Measurements from ENCODE around the gene ADAM10. TPM values are rescaled to one million over a fixed set of nuclear protein-coding genes. Genes with fewer than 3 reads are reported as not detected.
A peak's percentile ranks its signal among the peaks of the same experiment; 100 is the strongest.

ADAM10 gene
- total RNA-seq, 1 experiment from 2014 or later = 474 TPM

DNA sequence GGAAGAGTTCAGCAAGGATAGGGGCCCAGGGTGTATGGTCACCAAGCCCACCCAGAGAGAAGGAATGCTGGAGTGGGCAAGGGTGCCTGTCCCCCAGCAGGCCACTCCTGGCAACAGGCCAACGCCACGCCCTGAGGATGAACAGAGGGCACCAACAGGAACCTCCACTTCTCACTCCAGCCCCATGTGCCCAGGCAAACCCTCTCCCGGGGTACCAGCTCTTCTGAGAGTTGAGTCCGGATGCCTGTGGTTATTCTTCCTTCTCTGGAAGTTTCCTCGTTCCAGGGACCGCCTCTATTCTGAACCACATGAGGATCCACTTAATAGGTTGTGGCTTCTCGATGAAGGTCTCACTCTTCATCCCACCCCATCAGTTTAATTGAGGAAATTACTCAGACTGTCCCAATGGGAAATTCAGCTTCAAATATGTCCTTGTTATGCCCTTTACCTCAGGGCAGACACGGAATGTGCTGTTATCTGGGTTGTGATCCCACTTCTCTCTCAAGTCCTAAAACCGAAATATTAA is 203.4 kb downstream of the ADAM10 start:
- no peaks in the 10 kb centered on the region for H3K27me3 Mint-ChIP-seq (ENCODE audit: unreplicated experiment)
- peaks cover 10% of the 10 kb centered on the region for H3K36me3 Mint-ChIP-seq (ENCODE audit: insufficient read depth, unreplicated experiment)
- CTCF ChIA-PET = interaction anchor here (0.5 to 1.0 kb wide), 4 partner anchors 58 to 77 kb away, joined by 3 to 5 read pairs (median 3); no protein-coding TSS in a partner anchor
- BruUV-seq (replicated peaks) = no TSS peak
- intact Hi-C loops (cut with micrococcal nuclease; ENCODE audit: unreplicated experiment) = loop anchor here (5.0 kb wide), 1 partner anchor 74 kb away; no protein-coding TSS in a partner anchor
- H3K9me3 Mint-ChIP-seq (ENCODE audit: low read depth, unreplicated experiment) = no peaks in the 10 kb centered on the region
- peaks cover 26% of the 10 kb centered on the region for H3K4me1 Mint-ChIP-seq (ENCODE audit: low read depth, unreplicated experiment)
- H3K4me3 Mint-ChIP-seq (ENCODE audit: low read depth, unreplicated experiment) = peak overlapping the region; percentile 29
- TF ChIP-seq, protein P1, sequence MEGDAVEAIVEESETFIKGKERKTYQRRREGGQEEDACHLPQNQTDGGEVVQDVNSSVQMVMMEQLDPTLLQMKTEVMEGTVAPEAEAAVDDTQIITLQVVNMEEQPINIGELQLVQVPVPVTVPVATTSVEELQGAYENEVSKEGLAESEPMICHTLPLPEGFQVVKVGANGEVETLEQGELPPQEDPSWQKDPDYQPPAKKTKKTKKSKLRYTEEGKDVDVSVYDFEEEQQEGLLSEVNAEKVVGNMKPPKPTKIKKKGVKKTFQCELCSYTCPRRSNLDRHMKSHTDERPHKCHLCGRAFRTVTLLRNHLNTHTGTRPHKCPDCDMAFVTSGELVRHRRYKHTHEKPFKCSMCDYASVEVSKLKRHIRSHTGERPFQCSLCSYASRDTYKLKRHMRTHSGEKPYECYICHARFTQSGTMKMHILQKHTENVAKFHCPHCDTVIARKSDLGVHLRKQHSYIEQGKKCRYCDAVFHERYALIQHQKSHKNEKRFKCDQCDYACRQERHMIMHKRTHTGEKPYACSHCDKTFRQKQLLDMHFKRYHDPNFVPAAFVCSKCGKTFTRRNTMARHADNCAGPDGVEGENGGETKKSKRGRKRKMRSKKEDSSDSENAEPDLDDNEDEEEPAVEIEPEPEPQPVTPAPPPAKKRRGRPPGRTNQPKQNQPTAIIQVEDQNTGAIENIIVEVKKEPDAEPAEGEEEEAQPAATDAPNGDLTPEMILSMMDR (IDR thresholded peaks at IDR 0.05; ENCODE audit: unreplicated experiment) = no peak
- peak overlapping the region; percentile 69 for H3K27ac Mint-ChIP-seq (ENCODE audit: unreplicated experiment)
- no peak for DNase-seq

DNA sequence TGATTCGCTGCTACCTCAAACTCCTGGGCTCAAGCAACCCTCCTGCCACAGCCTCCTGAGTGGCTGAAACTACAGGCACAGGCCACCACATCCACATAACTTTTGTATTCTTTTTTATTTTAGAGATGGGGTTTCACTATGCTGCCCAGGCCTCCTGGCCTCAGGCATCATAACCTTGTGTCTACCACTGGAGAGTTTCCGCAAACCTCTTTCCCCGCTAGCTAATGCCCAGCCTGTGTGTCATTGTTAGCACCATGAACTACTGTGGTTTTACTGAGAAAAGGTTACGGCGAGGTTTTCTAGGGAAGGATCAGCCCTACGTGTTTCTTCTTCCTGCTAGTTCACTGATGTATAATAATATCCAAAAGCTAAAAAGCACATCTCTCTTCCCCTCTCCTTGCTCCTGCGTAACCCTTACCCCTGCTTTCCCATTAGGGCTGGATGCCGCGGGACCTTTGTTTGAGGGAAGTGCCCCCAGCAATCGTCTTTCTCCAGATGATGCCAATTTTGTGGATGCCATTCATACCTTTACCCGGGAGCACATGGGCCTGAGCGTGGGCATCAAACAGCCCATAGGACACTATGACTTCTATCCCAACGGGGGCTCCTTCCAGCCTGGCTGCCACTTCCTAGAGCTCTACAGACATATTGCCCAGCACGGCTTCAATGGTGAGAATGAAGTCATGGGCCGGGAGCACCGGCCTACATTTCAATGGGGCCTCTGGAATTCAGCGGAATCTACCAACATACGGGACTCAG is 204.0 kb downstream of the ADAM10 start:
- CTCF ChIA-PET = interaction anchor here (0.6 kb wide), 2 partner anchors 69 to 76 kb away, joined by 3 to 4 read pairs; no protein-coding TSS in a partner anchor
- no TSS peak for BruUV-seq (replicated peaks)
- intact Hi-C loops (cut with micrococcal nuclease; ENCODE audit: unreplicated experiment) = loop anchor here (5.0 kb wide), 1 partner anchor 73 kb away; no protein-coding TSS in a partner anchor
- no peak overlapping the region for H3K4me3 Mint-ChIP-seq (ENCODE audit: low read depth, unreplicated experiment)
- H3K27me3 Mint-ChIP-seq (ENCODE audit: unreplicated experiment) = no peaks in the 10 kb centered on the region
- H3K4me1 Mint-ChIP-seq (ENCODE audit: low read depth, unreplicated experiment) = peaks cover 24% of the 10 kb centered on the region
- no peak for DNase-seq
- TF ChIP-seq, protein P1 (IDR thresholded peaks at IDR 0.05; ENCODE audit: unreplicated experiment) = no peak
- H3K36me3 Mint-ChIP-seq (ENCODE audit: insufficient read depth, unreplicated experiment) = peaks cover 10% of the 10 kb centered on the region
- no peaks in the 10 kb centered on the region for H3K9me3 Mint-ChIP-seq (ENCODE audit: low read depth, unreplicated experiment)
- H3K27ac Mint-ChIP-seq (ENCODE audit: unreplicated experiment) = no peak overlapping the region

DNA sequence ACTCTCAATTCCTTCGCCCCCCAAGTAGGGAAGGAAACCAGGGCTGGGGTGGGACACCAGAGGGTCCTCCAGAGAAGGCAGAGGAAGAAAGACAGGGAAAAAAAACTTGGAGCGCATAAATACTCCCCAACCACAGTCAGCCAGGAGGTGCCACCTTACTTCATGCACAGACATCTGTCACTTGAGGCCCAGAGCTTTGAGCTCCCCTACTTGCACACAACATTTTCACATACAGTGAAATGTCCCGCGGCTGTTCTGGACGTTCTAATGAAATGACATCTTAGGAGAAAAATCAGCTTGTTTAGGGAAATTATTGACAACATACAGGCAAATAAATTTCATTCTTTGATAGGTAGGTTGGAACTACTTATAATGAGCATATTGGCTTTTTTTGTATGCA is 204.8 kb downstream of the ADAM10 start:
- Mint-ChIP-seq H3K9me3 (ENCODE audit: low read depth, unreplicated experiment) (no peaks in the 10 kb centered on the region), H3K27me3 (ENCODE audit: unreplicated experiment) (no peaks in the 10 kb centered on the region), H3K4me1 (ENCODE audit: low read depth, unreplicated experiment) (peaks cover 29% of the 10 kb centered on the region), H3K27ac (ENCODE audit: unreplicated experiment) (no peak overlapping the region), H3K4me3 (ENCODE audit: low read depth, unreplicated experiment) (no peak overlapping the region), H3K36me3 (ENCODE audit: insufficient read depth, unreplicated experiment) (peaks cover 10% of the 10 kb centered on the region)
- TF ChIP-seq, protein P1 (IDR thresholded peaks at IDR 0.05; ENCODE audit: unreplicated experiment) = no peak
- no peak for DNase-seq
- intact Hi-C loops (cut with micrococcal nuclease; ENCODE audit: unreplicated experiment) = loop anchor here (5.0 kb wide), 1 partner anchor 72 kb away; no protein-coding TSS in a partner anchor
- BruUV-seq (replicated peaks) = no TSS peak
- CTCF ChIA-PET = interaction anchor here (0.6 kb wide), 1 partner anchor 75 kb away, joined by 4 read pairs; no protein-coding TSS in a partner anchor

DNA sequence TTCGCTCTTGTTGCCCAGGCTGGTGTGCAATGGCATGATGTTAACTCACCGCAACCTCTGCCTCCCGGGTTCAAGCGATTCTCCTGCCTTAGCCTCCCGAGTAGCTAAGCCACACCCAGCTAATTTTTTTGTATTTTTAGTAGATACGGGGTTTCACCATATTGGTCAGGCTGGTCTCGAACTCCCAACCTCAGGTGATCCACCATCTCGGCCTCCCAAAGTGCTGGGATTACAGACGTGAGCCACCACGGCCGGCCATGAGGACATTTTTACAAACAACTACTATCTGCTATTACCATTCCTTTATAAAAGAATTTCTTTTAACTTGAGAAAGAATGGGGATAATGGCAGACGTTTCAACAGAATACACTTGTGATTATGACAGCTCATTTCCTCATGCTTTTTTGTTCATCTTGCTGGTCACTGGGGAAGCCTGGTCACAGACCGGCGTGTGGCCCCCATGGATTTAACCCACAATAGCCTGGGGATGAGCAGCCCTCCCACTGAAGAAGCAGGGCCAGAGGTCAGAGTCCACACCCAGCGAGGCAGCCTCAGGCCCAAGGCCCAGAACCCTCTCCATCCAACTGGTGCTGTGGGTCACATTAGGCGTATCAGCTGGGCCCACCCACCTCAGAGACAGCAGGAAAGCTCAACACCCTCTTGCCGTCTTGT is 205.7 kb downstream of the ADAM10 start:
- Mint-ChIP-seq H3K27me3 (ENCODE audit: unreplicated experiment) (no peaks in the 10 kb centered on the region), H3K4me1 (ENCODE audit: low read depth, unreplicated experiment) (peaks cover 32% of the 10 kb centered on the region), H3K36me3 (ENCODE audit: insufficient read depth, unreplicated experiment) (peaks cover 10% of the 10 kb centered on the region), H3K4me3 (ENCODE audit: low read depth, unreplicated experiment) (no peak overlapping the region), H3K9me3 (ENCODE audit: low read depth, unreplicated experiment) (no peaks in the 10 kb centered on the region), H3K27ac (ENCODE audit: unreplicated experiment) (no peak overlapping the region)
- no peak for DNase-seq
- no TSS peak for BruUV-seq (replicated peaks)
- TF ChIP-seq, protein P1 (IDR thresholded peaks at IDR 0.05; ENCODE audit: unreplicated experiment) = no peak
- intact Hi-C loops (cut with micrococcal nuclease; ENCODE audit: unreplicated experiment) = no loop called here
- CTCF ChIA-PET = interaction anchor here (0.5 kb wide), 1 partner anchor 337 kb away, joined by 4 read pairs; no protein-coding TSS in a partner anchor
